Measurements from ENCODE around the gene FFAR4.

Gene FFAR4

DNA sequence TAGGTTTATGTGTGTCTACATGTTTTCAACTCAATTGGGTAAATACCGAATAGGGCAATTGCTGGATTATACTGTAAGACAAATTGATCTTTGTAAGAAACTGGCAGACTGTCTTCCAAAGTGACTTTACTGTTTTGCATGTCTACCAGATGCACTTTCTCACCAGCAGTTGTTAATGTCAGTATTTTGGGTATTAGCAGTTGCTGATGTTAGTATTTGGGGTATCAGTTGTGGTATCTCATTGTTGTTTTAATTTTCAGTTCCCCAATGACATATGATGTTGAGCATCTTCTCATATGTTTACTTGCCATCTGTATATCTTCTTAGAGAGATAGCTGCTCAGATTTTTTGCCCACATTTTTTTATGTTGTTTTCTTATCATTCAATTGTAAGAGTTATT, 56.5 kb downstream of the FFAR4 start:
- H3K4me3 ChIP-seq = no peak overlapping the region
- no peak for DNase-seq (ENCODE audit: low spot score in 2 of 2)
- in situ Hi-C loops (cut with MboI; ENCODE audit: low sequenced_read_pairs) = no loop called here
- no peaks in the 10 kb centered on the region for H3K36me3 ChIP-seq (replicated peaks)
- peaks cover 5% of the 10 kb centered on the region for H3K27me3 ChIP-seq (ENCODE audit: low read depth)
- H3K4me1 ChIP-seq = no peaks in the 10 kb centered on the region; the same call in 1 of the 2 replicates
- H3K9me3 ChIP-seq = no peaks in the 10 kb centered on the region

DNA sequence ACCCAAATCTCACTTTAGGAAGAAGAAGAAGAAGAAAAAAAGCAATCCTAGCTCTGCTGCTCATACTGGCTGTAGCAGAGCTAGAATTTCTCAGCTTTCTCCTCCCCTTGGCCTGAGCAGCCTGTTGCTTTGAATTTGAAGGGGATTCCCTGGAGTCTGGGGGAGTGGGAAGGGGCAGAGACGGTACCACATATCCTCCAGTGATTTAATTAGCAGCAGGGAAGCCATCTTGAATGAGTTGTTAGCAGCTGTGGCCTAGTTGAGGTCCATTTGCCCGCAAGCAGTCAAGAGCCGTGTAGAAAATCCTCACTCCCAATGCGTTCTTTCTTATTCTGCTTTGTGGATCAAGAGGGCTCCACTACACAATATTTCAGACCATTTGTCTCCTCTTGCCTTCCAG, 62.4 kb downstream of the FFAR4 start:
- in situ Hi-C loops (cut with MboI; ENCODE audit: low sequenced_read_pairs) = no loop called here

DNA sequence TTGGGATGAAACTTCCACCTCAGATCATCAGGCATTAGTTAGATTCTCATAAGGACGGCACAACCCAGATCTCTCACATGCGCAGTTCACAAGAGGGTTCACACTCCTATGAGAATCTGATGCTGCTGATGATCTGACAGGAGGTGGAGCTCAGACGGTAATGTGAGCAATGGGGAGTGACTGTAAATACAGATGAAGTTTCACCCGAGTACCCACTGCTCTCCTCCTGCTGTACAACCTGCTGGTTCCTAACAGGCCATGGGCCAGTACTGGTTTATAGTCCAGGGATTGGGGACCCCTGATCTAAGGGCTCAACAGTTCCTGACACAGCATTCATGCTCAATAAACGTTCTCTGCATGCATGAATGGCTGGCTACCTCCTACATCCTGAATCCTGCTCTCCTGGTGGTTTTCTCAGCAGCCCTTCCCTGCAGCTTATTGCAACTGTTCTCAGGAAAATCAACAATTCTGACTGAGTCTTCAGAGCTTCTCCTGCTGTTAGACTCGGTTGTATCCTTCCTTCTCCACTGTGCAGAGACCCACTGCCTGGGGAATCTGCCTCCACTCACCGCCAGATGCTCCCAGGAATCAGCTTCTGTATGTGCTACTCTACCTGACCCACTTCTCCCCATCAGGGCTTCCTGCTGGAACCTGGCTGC, 63.3 kb downstream of the FFAR4 start:
- H3K4me1 ChIP-seq = no peaks in the 10 kb centered on the region; the same call in 1 of the 2 replicates
- H3K4me3 ChIP-seq = no peak overlapping the region
- H3K36me3 ChIP-seq (replicated peaks) = no peaks in the 10 kb centered on the region
- H3K27me3 ChIP-seq (ENCODE audit: low read depth) = 0 out of 2 replicates have a peak, but pooled peaks cover 2% of the 10 kb centered on the region
- DNase-seq (ENCODE audit: low spot score in 2 of 2) = no peak
- in situ Hi-C loops (cut with MboI; ENCODE audit: low sequenced_read_pairs) = no loop called here
- H3K9me3 ChIP-seq = no peaks in the 10 kb centered on the region

More for the DNA sequence above, 62.4 kb downstream of the FFAR4 start:
- H3K4me3 ChIP-seq = no peak overlapping the region
- no peak for DNase-seq (ENCODE audit: low spot score in 2 of 2)
- no peaks in the 10 kb centered on the region; the same call in 1 of the 2 replicates for H3K4me1 ChIP-seq
- H3K9me3 ChIP-seq = no peaks in the 10 kb centered on the region
- no peaks in the 10 kb centered on the region for H3K36me3 ChIP-seq (replicated peaks)
- H3K27me3 ChIP-seq (ENCODE audit: low read depth) = 0 out of 2 replicates have a peak, but pooled peaks cover 2% of the 10 kb centered on the region

DNA sequence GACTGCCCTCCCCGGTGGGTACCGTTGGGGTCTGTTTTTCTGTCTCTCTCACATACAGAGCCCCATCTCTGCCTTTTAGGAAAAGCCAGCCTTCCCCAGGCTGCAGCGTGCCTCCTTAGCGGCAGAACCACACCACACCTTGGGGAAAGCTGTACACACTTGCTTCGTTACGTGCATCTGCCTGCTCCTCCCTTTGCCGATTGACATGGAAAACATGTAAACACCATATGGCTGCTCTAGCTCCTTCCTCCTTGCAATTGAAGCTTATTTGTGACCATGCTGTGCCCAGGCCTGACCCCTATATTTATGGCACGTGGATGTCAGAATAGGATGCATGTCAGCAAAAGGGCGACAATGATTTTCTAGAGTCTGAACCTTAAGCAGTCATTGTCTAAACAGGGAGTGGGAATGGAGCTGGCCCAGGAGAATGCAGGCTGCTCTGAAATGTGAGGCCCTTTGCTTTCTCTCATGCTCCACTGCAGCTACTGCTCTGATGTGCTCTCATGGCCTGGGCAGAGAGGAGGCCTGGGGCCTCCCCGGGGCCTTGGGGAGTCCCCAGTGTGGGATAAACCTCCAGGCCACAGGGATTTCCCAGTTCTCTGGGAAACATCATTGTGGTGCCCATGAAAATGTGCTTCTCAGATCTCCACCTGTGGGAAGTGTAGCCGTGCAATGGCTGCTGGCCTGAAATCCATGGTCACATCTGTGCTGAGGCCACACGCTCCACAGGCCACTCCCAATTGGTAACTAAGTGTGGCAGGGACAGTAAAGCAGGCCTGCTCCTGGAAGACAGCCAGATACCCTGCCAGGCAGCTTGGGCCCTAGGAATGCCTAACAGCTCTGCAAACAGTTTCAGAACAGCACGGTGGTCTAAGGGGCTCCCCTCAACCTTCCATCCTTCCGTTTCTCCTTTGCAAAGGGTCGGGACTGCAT, 64.4 kb downstream of the FFAR4 start:
- no peaks in the 10 kb centered on the region for H3K36me3 ChIP-seq (replicated peaks)
- 0 out of 2 replicates have a peak, but pooled peaks cover 2% of the 10 kb centered on the region for H3K27me3 ChIP-seq (ENCODE audit: low read depth)
- in situ Hi-C loops (cut with MboI; ENCODE audit: low sequenced_read_pairs) = no loop called here
- no peaks in the 10 kb centered on the region for H3K4me1 ChIP-seq
- no peak overlapping the region for H3K4me3 ChIP-seq
- H3K9me3 ChIP-seq = no peaks in the 10 kb centered on the region
- no peak for DNase-seq (ENCODE audit: low spot score in 2 of 2)

Measured in HAP-1 (cell line).